Left ventricle myocardium inferior (tissue), 1 donor: Measurements from ENCODE around the gene LDB2. TPM values are rescaled to one million over a fixed set of nuclear protein-coding genes. Genes with fewer than 3 reads are reported as not detected.

Experiments
- DNase-seq: peaks from one replicate; pipeline ENCODE4 v3.0.0-alpha.2; 2020
- H3K27ac ChIP-seq: fragments of 200-600 bp; replicated peaks from 2 replicates; pipeline ENCODE4 v1.8.0; 2021
- H3K27me3 ChIP-seq: fragments of 200-600 bp; 2 replicates; pipeline ENCODE4 v1.8.0; 2021; ENCODE audit warnings: low read depth
- H3K36me3 ChIP-seq: fragments of 200-600 bp; 2 replicates; pipeline ENCODE4 v1.8.0; 2021
- H3K4me1 ChIP-seq: fragments of 200-600 bp; 2 replicates; pipeline ENCODE4 v1.8.0; 2021
- H3K4me3 ChIP-seq: fragments of 200-600 bp; 2 replicates; pipeline ENCODE4 v1.8.0; 2021; ENCODE audit warnings: mild to moderate bottlenecking, moderate library complexity
- H3K9me3 ChIP-seq: fragments of 200-600 bp; replicated peaks from 2 replicates; pipeline ENCODE4 v1.8.0; 2021
- CTCF ChIP-seq: fragments of 200-600 bp; IDR thresholded peaks from 2 replicates; pipeline ENCODE4 v1.8.0; 2021; ENCODE audit warnings: antibody characterized with exemption, mild to moderate bottlenecking, borderline replicate concordance
- intact Hi-C: fragments of 100-400 bp; cut with micrococcal nuclease; formaldehyde crosslinking; loops from one replicate; pipeline ENCODE4 v1.11.0; 2022
- total RNA-seq: library from RNA; stranded (reverse); fragmentation: NEBNext Ultra II Directional; extraction: Animal tissue kit (Norgen Biotek cat#: 25700); gene quantifications from one replicate; pipeline ENCODE4 v1.2.1, GENCODE V29; 2021
- donor health status: DM: no; HTN: yes; CAD: no; lungs with severe emphysema.

Gene LDB2
- total RNA-seq, 1 donor from 2014 or later, result 29.6 TPM

- intact Hi-C loops, result no loop called here
- Histone ChIP-seq H3K36me3 (no peaks in the 10 kb centered on the region), H3K4me3 (no peak overlapping the region), H3K27ac (no peak overlapping the region), H3K27me3 (no peaks in the 10 kb centered on the region), H3K4me1 (no peaks in the 10 kb centered on the region), H3K9me3 (no peaks in the 10 kb centered on the region)
- no peak for TF ChIP-seq CTCF
- DNase-seq, result no peak
Observed at GRCh38 chr4:16710198-16710597, 188.2 kb downstream of the LDB2 start.

GRCh38 chr4:16707874-16708273 is 190.6 kb downstream of the LDB2 start:
- Histone ChIP-seq H3K9me3 (no peaks in the 10 kb centered on the region), H3K27ac (no peak overlapping the region), H3K4me1 (peaks cover 3% of the 10 kb centered on the region), H3K36me3 (no peaks in the 10 kb centered on the region), H3K27me3 (no peaks in the 10 kb centered on the region), H3K4me3 (no peak overlapping the region)
- no peak for DNase-seq
- intact Hi-C loops, result no loop called here
- TF ChIP-seq CTCF, result no peak

- no peaks in the 10 kb centered on the region for H3K9me3 ChIP-seq
- no peak for TF ChIP-seq CTCF
- intact Hi-C loops, result no loop called here
- no peak for DNase-seq
- H3K36me3 ChIP-seq, result no peaks in the 10 kb centered on the region
- H3K27ac ChIP-seq, result no peak overlapping the region
- peaks cover 3% of the 10 kb centered on the region for H3K4me1 ChIP-seq
- no peak overlapping the region for H3K4me3 ChIP-seq
- no peaks in the 10 kb centered on the region for H3K27me3 ChIP-seq
Observed at GRCh38 chr4:16706251-16706650, 192.2 kb downstream of the LDB2 start.

GRCh38 chr4:16705341-16705740 is 193.1 kb downstream of the LDB2 start:
- no peak overlapping the region for H3K4me3 ChIP-seq
- H3K27ac ChIP-seq, result no peak overlapping the region
- H3K4me1 ChIP-seq, result peaks cover 3% of the 10 kb centered on the region
- no peaks in the 10 kb centered on the region for H3K36me3 ChIP-seq
- DNase-seq, result no peak
- H3K27me3 ChIP-seq, result no peaks in the 10 kb centered on the region
- no peak for TF ChIP-seq CTCF
- intact Hi-C loops, result no loop called here
- H3K9me3 ChIP-seq, result no peaks in the 10 kb centered on the region

GRCh38 chr4:16704489-16704888 is 194.0 kb downstream of the LDB2 start:
- intact Hi-C loops, result no loop called here
- no peaks in the 10 kb centered on the region for H3K36me3 ChIP-seq
- no peak overlapping the region for H3K4me3 ChIP-seq
- no peak overlapping the region for H3K27ac ChIP-seq
- no peak for DNase-seq
- TF ChIP-seq CTCF, result no peak
- H3K4me1 ChIP-seq, result peaks cover 3% of the 10 kb centered on the region
- no peaks in the 10 kb centered on the region for H3K27me3 ChIP-seq
- H3K9me3 ChIP-seq, result no peaks in the 10 kb centered on the region

GRCh38 chr4:16695896-16696295 is 202.5 kb downstream of the LDB2 start:
- no peak for TF ChIP-seq CTCF
- intact Hi-C loops, result no loop called here
- Histone ChIP-seq H3K4me1 (peaks cover 30% of the 10 kb centered on the region), H3K4me3 (no peak overlapping the region), H3K36me3 (no peaks in the 10 kb centered on the region), H3K9me3 (no peaks in the 10 kb centered on the region), H3K27ac (no peak overlapping the region), H3K27me3 (no peaks in the 10 kb centered on the region)
- DNase-seq, result no peak
